ENCODE measurements around the gene CNTN1. TPM values are rescaled to one million over a fixed set of nuclear protein-coding genes. Genes with fewer than 3 reads are reported as not detected.

The CNTN1 gene
- total RNA-seq: 1 to 10 TPM; 1.3 to 3.1 TPM

GRCh38 chr12:40691913-40692764, at the start of gene CNTN1:
Gene CNTN1, plus strand, starts transcription at chr12:40692439.
- WGBS, 2 donors: 3 to 4% methylated on average over 28 of the region's 31 CpGs
- H3K27ac ChIP-seq: no peak within 1 kb of the TSS
- DNase-seq: peak; percentile 42 to 61 (median 54)
- H3K4me1 ChIP-seq: peaks cover 18% of the 10 kb centered on the region
- intact Hi-C loops (cut with DNase I): no loop called here
- ATAC-seq: peak; percentile 69
- TF ChIP-seq POLR2A (IDR thresholded peaks at IDR 0.05): no peak
- TF ChIP-seq, protein P1, sequence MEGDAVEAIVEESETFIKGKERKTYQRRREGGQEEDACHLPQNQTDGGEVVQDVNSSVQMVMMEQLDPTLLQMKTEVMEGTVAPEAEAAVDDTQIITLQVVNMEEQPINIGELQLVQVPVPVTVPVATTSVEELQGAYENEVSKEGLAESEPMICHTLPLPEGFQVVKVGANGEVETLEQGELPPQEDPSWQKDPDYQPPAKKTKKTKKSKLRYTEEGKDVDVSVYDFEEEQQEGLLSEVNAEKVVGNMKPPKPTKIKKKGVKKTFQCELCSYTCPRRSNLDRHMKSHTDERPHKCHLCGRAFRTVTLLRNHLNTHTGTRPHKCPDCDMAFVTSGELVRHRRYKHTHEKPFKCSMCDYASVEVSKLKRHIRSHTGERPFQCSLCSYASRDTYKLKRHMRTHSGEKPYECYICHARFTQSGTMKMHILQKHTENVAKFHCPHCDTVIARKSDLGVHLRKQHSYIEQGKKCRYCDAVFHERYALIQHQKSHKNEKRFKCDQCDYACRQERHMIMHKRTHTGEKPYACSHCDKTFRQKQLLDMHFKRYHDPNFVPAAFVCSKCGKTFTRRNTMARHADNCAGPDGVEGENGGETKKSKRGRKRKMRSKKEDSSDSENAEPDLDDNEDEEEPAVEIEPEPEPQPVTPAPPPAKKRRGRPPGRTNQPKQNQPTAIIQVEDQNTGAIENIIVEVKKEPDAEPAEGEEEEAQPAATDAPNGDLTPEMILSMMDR (IDR thresholded peaks at IDR 0.05): no peak
- peak within 1 kb of the TSS in 1 of 2 donors; percentile 43 for H3K4me3 ChIP-seq
- H3K9me3 ChIP-seq: no peaks in the 10 kb centered on the region
- H3K27me3 ChIP-seq: peaks cover 0 to 13% of the 10 kb centered on the region in 2 donors
- no peaks in the 10 kb centered on the region for H3K36me3 ChIP-seq (replicated peaks in 1 of 2; ENCODE audit: insufficient read depth in 1 of 2, low read depth in 2 of 2)

DNA sequence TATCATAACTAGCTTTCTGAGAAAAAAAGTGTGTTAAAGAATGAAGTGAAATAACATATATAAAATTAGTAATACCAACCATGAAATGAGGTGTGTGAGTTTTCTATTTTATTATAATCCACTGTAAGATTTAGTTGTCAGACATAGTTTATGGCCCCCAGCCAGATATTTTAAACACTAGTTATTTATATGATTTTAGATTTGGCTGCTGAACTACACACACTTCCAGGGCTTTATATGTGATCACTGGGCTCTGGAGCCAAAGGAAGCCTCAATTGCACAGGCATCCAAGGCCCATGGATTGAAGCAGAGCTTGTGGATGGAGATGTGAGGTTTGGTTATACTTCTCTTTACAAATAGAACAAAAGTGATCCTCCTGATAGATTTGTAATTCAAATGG, 48.7 kb upstream of the CNTN1 start:
- TF ChIP-seq, protein P1 (IDR thresholded peaks at IDR 0.05): no peak
- no peak for TF ChIP-seq POLR2A (IDR thresholded peaks at IDR 0.05)
- peaks cover 0 to 6% (median 0%) of the 10 kb centered on the region in 3 donors for H3K9me3 ChIP-seq
- no peaks in the 10 kb centered on the region for H3K27me3 ChIP-seq
- no peak overlapping the region for H3K4me3 ChIP-seq
- intact Hi-C loops (cut with DNase I): no loop called here
- no peak overlapping the region for H3K27ac ChIP-seq
- no peaks in the 10 kb centered on the region for H3K4me1 ChIP-seq
- H3K36me3 ChIP-seq (replicated peaks in 1 of 2; ENCODE audit: insufficient read depth in 1 of 2, low read depth in 2 of 2): no peaks in the 10 kb centered on the region
- ATAC-seq: no peak
- DNase-seq: no peak

GRCh38 chr12:40643976-40644375, 48.3 kb upstream of the CNTN1 start:
- ATAC-seq (no peak), DNase-seq (no peak)
- 23 to 25% methylated on average over 1 of the region's 1 CpG for WGBS, 2 donors
- TF ChIP-seq, protein P1 (IDR thresholded peaks at IDR 0.05): no peak
- no peak for TF ChIP-seq POLR2A (IDR thresholded peaks at IDR 0.05)
- Histone ChIP-seq H3K27me3 (no peaks in the 10 kb centered on the region), H3K27ac (no peak overlapping the region), H3K9me3 (peaks cover 0 to 6% (median 0%) of the 10 kb centered on the region in 3 donors), H3K36me3 (replicated peaks in 1 of 2; ENCODE audit: insufficient read depth in 1 of 2, low read depth in 2 of 2) (no peaks in the 10 kb centered on the region), H3K4me1 (no peaks in the 10 kb centered on the region), H3K4me3 (no peak overlapping the region)
- intact Hi-C loops (cut with DNase I): no loop called here

DNA sequence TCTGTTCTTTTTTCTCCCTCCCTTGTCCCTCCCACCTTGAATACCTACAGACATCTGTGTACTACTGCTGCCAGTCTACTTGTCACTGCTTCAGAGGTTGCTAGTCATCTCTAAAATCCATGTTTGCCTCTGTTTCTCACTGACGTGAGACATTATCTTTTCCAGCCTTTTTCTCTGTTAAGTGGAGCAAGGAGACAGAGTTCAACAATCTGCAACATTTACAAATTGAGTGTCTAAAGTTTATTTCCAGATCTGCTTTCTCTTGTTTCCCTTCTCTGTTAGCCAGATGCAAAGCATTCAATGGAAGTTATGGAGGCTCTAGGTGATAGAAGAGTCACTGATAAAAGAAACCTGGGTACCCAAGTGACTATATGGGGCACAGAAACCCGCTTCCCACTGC, 47.5 kb upstream of the CNTN1 start:
- Histone ChIP-seq H3K9me3 (peaks cover 0 to 6% (median 0%) of the 10 kb centered on the region in 3 donors), H3K4me3 (no peak overlapping the region), H3K36me3 (replicated peaks in 1 of 2; ENCODE audit: insufficient read depth in 1 of 2, low read depth in 2 of 2) (no peaks in the 10 kb centered on the region), H3K4me1 (no peaks in the 10 kb centered on the region), H3K27ac (no peak overlapping the region), H3K27me3 (no peaks in the 10 kb centered on the region)
- 63 to 69% methylated on average over 2 of the region's 2 CpGs for WGBS, 2 donors
- DNase-seq: no peak
- intact Hi-C loops (cut with DNase I): no loop called here
- ATAC-seq: no peak
- TF ChIP-seq, protein P1 (IDR thresholded peaks at IDR 0.05): no peak
- no peak for TF ChIP-seq POLR2A (IDR thresholded peaks at IDR 0.05)

GRCh38 chr12:40645361-40645760, 46.9 kb upstream of the CNTN1 start:
- intact Hi-C loops (cut with DNase I): no loop called here
- H3K4me1 ChIP-seq: no peaks in the 10 kb centered on the region

More at GRCh38 chr12:40645361-40645760, 46.9 kb upstream of the CNTN1 start:
- no peak overlapping the region for H3K4me3 ChIP-seq
- H3K27me3 ChIP-seq: no peaks in the 10 kb centered on the region
- peaks cover 0 to 6% (median 0%) of the 10 kb centered on the region in 3 donors for H3K9me3 ChIP-seq
- ATAC-seq (no peak), DNase-seq (no peak)
- H3K27ac ChIP-seq: no peak overlapping the region
- 52 to 74% methylated on average over 3 of the region's 3 CpGs for WGBS, 2 donors
- TF ChIP-seq POLR2A (IDR thresholded peaks at IDR 0.05): no peak
- TF ChIP-seq, protein P1 (IDR thresholded peaks at IDR 0.05): no peak
- H3K36me3 ChIP-seq (replicated peaks in 1 of 2; ENCODE audit: insufficient read depth in 1 of 2, low read depth in 2 of 2): no peaks in the 10 kb centered on the region
